NCI-H2227 (cell line): ENCODE measurements around the gene TMEM123.
A peak's percentile ranks its signal among the peaks of the same experiment; 100 is the strongest.
"Not testable (repeated sequence)": the region's sequence is repeated elsewhere in the genome, so short reads cannot be mapped to it uniquely, and the experiment has no call there.

Source experiments
- DNase-seq: peaks from one replicate; lab custom pipeline; 2025; ENCODE audit not compliant: unreplicated experiment; lab: John Stamatoyannopoulos, UW

Gene TMEM123

GRCh38 chr11:102396708-102397563 lies 55.6 kb downstream of the TMEM123 start:
- DNase-seq, result no peak

DNA sequence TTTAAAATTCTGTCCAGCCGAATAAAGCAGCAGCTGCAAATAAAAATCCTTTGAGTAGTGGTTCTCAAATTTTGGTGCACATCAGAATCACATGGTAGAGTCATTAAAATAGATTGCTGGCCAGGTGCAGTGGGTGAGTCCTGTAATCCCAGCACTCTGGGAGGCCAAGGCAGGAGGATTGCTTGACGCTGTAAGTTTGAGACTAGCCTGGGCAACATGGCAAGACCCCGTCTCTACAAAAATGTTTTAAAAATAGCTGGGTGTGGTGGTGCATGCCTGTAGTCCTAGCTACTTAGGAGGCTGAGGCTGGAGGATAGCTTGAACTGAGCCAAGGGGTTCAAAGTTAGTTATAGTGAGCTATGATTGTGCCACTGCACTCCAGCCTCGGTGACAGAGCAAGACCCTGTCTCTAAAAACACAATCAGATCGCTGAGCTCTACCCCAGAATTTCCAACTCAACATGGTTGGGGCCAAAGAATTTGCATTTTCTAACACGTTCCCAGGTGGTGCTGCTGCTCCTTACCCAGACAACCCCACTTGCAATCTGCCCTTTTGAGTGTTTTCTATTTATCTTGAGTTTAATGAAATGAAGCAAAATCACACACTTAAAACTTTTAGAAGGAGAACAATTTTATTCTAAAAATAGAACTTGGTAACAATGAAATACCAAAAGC lies 56.7 kb downstream of the TMEM123 start:
- DNase-seq, result no peak

DNA sequence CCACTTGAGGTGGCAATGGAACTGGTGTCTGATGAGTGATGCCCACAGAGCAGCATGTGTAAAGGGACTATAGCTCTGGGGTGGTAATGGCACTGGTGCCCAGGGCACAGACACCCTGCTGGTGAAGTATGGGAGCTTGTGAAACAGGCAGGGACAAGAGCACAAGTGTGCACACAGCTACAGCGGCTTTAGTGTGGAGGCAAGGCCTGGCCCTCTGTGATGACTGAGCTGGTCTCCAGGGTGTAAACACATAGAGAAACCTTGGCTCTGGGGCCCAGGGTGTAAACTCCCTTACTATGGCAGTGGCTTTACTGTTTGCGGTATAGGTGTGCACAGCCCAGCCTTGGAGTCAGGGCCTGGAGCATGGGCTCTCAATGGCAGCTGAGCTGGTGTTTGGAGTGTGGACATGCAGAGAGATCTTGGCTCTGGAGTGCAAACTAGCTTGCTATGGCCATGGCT lies 59.3 kb downstream of the TMEM123 start:
- DNase-seq, result no peak

DNA sequence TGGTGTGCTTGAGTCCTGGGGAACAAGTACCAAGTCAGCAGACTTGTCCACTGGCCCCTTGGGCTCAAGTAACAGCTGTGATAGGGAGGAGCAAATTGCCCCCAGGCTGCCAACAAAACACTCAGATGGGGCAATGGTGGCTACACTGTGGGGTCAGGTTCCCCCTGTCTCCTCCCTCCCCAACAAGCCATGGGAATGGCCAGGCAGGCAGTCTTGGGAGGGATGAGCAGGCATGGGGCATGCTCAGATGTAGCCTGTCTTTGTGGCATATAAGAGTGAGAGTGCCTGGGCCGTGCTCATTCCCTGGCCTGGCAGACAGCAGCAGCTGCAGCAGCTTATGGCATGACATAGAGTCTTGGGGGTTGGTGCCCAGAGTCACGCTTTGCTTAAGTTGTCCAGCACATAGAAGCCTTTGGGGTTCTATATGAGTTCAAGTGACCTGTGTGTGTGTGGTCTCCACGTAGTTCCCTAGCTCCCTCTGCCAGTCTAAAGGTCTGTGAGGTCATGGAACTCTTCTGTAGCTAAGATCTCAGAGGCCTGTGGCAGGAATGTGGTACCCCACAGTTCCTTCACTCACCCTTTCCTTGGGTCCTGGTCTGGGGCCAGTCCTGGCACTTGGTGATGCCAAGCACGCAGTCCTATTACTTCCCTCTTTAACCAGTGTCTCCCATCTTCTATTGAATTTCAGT lies 60.9 kb downstream of the TMEM123 start:
- no peak for DNase-seq

DNA sequence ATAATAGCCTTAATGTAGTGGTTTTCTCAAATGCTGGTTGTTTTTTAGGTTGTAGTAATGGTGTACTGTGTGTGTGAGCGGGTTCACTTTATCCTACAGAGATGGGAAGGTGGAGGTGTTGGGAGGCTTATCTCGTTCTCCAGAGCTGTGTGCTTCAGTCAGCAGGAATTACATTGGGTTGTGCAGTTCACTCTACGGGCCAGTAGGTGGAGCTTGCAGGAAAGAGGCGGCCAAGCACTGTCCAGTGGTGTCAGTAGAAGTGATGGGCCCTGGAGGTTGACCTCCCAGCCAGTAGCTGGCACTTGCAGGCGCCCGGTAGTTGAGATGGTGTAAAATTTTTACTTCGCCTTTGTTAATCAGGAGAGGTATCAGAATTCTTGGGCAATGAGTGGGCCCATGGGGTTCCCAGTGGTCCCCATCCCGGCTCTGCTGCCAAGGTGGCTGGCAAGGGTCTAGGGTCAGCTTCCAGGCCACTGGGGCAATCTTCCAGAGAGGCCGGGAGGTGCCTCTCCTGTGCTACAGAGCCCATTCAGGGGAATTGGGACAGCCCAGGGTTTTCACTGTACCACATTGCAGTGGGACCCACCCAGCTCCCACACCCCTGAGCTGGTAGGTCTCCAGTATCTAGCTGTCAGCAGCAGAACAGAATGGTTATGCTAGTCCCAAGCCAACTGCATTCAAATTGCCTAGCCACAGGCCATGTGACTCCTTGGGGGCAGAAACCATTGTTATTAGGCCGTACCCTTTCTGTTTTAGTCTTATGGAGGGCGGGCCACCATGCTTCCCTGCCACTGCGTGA lies 61.7 kb downstream of the TMEM123 start:
- peak; percentile 58 for DNase-seq

DNA sequence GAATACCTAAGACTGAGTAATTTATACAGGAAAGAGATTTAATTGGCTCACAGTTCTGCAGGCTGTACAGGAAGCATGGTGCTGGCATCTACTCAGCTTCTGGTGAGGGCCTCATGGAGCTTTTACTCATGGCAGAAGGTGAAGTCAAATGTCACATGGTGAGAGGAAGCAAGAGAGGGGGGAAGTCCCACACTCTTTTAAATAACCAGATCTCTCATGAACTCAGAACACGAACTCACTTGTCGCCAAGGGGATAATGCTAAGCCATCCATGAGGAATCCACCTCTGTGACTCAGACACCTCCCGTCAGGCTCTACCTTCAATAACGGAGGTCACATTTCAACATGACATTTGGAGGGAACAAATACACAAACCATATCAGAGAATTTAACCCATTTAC lies 63.3 kb downstream of the TMEM123 start:
- DNase-seq, result no peak

- DNase-seq, result no peak
These were observed 65.4 kb downstream of the TMEM123 start for GRCh38 chr11:102387043-102387781.

DNA sequence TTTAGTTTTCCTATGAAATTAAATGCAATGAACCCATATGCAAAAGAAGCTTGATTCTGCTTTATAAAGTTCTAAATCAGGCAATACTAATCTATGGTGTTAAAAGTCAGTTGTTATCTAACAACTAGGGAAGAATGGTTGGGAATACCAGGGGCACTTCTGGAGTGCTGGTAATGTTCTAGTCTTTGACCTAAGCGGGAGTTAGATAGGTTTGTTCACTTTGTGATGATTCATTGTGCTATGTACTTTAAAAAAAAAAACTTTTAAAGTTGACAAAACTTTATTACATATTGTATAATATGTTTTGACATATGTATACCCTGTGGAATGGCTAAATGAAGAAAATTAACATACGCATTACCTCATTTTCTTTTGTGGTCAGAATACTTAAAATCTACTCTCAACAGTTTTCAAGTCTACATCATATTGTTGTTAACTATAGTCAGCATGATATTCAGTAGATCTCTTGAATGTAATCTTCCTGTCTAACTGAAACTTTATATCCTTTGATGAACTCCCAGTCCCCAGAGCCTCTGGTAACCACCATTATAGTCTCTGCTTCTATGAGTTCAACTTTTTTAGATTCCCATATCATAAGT lies 66.3 kb downstream of the TMEM123 start:
- DNase-seq, result no peak

DNA sequence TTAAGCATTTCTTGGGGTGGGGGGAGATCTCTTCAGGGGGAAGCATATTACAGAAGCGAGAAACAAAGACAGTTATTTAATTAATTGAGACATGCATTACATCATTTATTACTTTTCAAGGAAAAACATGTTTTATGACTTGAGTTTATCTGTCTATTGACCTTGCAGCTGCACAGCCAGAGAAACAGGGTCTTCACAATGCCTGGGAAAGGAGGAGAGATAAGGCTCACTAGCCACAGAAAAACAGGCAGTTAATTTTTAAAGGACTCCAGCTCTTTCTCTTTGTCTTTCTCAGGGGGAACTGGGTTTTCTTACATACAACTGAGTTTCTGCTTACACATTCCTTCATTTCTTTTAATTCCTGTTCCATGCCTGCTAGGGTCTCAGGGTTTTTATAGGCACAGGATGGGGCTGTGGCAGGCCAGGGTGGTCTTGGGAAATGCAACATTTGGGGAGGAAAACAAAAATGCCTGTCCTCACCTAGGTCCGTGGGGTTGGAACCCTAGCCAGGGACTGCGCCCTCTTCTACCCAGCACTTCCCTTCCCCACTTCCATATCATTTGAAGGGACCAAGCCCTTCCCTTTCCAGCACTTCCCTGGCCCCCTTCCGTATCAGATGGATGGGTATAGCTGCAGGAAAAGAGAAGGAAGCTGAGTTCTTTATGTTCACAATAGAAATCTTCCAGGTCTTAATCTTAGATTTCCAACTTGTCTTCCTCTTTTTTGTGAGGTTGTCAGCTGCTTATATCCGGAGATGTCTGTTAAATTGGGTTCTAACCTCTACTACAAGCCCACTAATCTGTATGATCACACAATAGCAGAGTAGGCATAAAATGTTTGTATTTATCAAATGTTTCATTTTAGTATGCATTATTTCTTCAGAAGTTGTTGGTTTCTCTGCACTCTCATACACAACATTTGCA lies 67.2 kb downstream of the TMEM123 start:
- no peak for DNase-seq

GRCh38 chr11:102384419-102385079 lies 68.0 kb downstream of the TMEM123 start:
- DNase-seq, result no peak

- no peak for DNase-seq
These were observed 68.7 kb downstream of the TMEM123 start for GRCh38 chr11:102383839-102384238.

GRCh38 chr11:102382384-102382783 lies 70.2 kb downstream of the TMEM123 start:
- DNase-seq, result no peak

- DNase-seq, result no peak
These were observed 73.7 kb downstream of the TMEM123 start for GRCh38 chr11:102378818-102379217.

- DNase-seq, result no peak
These were observed 74.7 kb downstream of the TMEM123 start for GRCh38 chr11:102377891-102378290.

DNA sequence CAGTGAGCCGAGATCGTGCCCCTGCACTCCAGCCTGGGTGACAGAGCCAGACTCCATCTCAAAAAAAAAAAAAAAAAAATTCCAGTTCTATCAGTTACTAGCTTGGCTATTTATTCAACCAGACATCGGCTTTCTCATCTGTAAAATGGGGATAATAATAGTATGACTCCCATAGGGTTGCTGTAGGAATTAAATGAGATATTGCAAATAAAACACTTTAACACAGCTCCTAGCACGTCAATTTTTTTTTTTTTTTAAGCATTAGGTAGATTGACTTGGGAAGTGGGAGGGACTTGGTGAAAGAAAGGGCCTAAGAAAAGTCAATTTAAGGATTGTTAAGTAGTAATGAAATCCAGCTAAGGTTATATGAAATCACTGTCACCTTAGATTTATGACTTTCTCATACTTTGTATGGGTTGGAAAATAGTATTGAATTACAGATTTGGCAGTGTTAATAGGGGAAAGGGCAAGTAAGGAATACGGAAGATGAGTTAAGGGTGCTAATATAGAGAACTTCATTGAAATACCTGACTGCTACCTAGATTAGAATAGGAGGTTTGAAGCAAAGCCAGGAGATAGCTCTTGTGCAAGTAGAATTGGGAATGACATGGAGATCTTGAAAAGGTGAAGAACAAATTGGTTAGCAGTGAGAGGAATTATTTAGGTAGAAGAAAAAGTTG lies 76.7 kb downstream of the TMEM123 start:
- DNase-seq, result no peak

DNA sequence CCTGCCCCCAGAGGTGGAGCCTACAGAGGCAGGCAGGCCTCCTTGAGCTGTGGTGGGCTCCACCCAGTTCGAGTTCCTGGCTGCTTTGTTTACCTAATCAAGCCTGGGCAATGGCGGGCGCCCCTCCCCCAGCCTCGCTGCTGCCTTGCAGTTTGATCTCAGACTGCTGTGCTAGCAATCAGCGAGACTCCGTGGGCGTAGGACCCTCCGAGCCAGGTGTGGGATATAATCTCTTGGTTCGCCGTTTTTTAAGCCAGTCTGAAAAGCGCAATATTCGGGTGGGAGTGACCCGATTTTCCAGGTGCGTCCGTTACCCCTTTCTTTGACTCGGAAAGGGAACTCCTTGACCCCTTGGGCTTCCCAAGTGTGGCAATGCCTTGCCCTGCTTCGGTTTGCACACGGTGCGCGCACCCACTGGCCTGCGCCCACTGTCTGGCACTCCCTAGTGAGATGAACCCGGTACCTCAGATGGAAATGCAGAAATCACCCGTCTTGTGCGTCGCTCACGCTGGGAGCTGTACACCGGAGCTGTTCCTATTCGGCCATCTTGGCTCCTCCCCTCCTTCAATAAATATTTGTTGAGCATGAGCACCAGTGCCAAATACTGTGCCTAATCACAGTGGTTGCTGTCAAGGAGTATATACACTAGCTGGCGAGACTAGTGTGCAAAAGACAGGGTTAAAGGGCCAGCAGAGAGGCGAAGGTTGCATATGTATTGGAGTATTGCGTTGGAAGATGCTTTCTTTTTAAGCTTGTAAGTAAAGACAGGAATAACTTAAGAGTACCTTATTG lies 77.7 kb downstream of the TMEM123 start:
- DNase-seq, result not testable (repeated sequence)

DNA sequence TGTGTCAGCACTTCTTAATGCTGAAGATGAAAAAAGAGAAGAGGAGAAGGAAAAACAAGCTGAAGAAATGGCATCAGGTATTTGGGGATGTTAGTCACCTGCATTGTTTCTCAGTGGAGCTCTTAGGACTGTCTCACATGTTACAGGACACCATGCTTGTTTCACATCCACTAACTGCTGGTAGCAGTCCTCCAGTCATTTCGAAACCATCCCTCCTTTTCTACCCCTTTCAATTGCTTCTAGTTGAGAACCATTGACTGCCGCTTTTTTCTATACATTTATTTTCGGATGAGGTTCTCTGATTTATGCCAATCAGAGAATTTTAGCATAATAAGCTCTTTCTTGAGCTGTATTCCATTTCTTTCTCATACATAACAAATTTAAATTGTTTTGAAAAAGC lies 84.1 kb downstream of the TMEM123 start:
- no peak for DNase-seq
